Stimulated activated CD8-positive, alpha-beta memory T cell treated with anti-CD3 and anti-CD28 coated beads, Interleukin-7, amount 100 ng/mL, for 48 hours (primary cell): ENCODE data around the gene NEK3.
A peak's percentile ranks its signal among the peaks of the same experiment; 100 is the strongest.
"Not testable (repeated sequence)": the region's sequence is repeated elsewhere in the genome, so short reads cannot be mapped to it uniquely, and the experiment has no call there.

Source experiments
- DNase-seq, 2 donors: peaks; one replicate each; pipeline ENCODE4 v3.0.0-alpha.2; 2020; ENCODE audit warnings: low read depth in 1 of 2; ENCODE audit errors: extremely low read depth in 1 of 2

Gene NEK3

DNA sequence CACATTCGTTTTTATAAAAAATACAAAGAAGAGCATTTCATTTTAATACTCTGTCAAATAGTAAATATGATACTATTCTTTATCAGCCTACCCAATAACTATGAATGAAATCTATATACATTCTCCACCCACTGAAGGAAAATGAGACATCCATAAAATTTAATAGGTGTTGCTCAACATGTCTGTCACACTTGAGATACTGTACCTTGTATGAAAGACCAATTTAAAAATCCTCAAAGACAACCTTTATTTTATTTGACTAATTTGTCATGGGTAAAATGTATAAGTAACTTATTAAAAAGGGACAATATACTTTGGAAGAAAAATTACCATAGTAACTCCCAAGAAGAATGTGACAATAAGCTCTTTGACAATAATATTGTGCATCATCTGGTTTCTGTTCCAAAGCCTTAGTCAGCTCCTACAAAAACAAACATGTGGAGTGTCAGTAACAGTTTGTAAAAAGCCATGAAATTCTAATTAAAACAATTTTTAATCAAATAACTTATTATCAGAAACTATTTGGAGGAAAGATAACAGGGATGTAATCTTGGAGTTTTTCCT, 11.5 kb upstream of the NEK3 start:
- not testable (repeated sequence) for DNase-seq

DNA sequence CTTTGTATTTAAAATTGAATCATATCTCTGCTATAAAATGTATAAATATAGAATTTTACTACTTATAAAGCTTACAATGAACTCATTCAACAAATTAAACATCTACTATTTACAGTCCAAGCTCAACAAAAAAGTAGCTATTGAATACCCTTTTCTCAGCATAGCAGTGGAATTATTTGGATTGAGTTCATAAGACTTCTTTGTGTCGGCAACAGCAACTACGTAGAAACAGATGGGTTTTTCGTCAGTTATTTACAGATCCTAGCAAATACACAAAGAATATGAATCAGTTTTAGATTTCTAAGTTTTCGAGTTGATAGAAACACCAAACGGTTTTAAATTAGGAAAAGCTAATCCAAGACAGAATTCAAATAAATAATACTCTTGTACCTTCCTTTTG, 10.4 kb upstream of the NEK3 start:
- no peak for DNase-seq

DNA sequence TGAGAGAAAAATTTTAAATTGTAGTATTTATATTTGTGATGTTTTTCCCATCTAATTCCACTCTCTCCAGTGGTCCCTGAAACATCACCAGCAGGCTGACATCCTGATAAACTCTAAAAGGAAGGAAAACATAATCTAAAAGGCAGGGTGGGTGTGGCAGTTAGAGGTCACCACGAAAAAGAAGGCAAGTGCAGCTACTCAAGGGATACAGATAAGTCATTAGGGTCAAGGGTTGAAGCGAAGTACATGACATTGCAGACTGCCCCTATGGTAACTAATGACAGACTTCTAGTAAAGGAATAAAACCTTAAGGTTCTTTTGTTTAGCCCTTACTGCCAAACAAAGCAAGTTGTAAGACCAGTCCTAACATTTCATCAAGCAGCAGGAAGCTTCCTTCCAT, 6.0 kb upstream of the NEK3 start:
- no peak for DNase-seq

DNA sequence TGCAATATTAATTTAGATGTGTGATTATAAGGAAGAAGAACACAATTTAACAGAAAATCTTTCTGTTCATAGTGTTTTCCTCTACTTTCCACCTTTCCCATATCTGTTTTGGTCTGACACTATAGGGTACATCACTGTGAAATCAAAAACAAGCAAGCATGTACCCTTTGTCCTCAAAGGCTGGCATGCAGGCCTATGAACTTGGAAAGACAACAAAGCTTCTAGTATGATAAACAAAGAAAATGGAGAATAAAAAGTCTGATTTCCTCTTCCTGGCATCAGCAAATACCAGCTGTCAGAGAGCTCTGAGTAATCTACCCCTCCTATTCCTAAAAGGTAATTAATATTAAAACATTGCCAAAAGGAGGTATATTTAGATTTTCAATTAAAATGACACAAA, 5.6 kb upstream of the NEK3 start:
- no peak for DNase-seq

DNA sequence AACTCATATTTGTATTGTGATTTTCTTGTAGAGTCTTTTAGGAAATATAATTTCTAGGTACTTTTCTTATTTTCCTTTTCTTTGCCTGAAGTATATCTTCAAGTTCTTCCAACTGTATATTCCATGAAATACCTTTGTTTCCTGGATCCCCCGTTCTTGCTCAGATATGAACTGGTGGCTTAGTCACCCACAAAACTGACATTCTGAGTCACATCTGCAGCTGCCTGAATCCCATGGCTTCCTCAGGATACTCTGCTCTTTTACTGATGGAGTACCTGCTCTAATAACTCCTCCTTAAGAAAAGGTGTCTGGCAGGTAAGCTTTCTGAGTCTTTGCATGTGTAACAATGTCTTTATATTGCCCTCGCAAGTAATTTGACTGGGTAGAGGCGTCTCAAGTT, 4.5 kb upstream of the NEK3 start:
- DNase-seq: not testable (repeated sequence)

DNA sequence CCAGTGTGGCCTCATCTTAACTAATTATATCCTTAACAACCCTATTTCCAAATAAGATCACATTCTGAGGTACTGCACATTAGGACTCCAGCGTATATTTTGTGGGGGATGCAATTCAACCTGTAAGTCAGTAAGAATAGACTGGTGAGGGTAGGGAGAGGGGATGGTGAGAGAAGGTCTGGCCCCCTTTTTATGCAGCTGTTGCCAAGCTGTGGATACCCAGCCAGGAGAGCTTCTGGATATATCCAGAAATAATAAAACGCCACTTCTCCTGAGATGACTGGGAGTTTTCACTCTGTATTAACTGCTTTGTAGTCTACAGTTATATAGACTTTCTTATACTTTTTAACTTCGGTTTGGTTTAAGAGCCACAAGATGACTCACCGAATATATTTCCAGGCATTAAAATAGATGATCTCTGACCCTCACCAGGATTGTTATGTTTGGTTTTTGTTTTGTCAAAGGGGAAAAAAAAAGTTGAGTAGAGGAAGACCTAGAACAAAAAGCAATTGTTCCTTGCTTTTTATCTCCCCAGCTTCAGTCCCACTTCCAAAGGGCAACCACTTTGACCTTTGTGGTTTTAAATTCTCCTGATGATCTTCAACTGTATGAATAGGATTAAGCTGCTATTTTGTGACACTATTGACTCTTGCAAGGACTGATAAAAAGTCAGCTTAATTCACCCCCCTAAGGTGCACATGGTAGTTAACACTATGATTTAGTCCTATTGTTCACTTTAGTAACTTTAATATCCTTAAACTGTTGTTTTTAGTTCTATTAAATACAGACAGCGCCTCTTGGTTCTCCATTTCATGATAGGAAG, 3.1 kb upstream of the NEK3 start:
- DNase-seq: no peak

DNA sequence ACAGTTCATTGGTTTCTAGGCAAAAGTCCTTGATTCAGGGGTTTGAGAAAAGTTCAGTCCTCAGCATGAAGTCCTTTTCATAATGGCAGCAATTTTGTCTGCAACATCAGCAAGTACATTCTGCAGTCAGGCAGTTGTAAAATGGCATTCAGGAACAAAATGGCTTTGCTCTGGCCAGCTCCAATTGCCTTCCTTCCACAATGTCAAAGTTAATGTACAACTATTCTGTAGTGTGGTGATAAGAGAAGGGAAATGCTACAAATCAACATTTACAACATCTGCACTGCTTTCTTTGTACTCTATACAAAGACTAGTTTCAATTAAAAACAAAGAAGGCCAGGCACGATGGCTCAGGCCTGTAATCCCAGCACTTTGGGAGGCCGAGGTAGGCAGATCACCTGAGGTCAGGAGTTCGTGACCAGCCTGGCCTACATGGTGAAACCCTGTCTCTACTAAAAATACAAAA, 1.8 kb upstream of the NEK3 start:
- no peak for DNase-seq

DNA sequence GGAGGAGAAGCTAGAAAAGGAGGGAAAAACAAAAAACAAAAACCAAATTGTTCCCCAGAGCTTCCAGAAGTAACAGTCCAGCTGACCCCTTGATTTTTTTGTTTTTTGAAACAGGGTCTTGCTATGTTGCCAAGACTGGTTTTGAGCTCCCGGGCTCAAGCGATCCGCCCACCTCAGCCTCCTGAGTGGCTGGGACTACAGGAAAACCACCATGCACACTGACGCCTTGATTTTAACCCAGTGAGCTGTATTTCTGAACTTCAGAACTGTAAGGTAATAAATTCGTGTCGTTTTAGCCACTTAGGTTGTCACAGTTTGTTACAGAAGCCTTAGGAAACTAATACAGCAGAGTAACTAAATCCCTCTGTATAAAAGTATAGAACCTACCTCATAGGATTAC, 1.1 kb upstream of the NEK3 start:
- DNase-seq: no peak

DNA sequence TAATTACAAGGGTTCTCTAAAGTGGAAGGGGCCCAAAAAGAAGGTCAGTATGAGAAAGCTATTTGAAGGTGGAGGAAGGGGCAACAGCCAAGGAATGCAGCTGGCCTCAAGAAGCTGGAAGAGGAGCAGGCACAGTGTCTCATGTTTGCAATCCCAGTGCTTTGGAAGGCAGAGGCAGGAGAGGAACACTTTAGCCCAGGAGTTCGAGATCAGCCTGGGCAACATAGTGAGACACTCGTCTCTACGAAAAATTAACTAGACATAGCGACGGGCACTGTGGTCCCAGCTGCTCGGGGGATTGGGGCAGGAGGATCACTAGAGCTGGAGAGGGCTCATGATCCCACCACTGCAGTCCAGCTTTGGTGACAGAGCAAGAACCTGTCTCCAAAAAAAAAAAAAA, 656 bp upstream of the NEK3 start:
- DNase-seq: no peak

DNA sequence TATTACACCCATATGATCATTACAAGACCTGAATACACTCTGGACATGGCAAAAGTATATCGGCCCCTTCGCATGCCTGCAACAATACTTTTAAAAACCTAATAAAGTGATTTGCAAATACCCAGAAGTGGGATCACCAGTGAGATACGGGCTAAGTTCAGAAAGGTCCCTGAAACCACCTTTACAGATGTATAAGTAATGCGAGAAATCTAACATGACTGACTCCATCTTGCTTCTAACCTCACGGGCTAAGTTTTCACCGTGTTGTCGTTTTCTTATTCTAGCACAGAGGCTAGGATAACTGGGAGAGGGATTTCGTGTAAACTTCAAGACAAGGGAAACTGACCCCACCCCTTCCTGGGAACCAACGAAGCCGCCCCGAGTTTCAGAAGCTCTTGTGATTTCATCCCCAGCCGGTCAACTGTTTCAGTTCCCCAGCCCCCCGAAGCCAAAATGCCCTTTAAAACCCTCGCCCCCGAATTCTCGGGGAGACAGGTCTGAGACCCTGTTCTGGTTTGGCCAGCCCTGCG, 703 bp downstream of the NEK3 start:
- DNase-seq: peak in 1 of 2 donors; percentile 1

DNA sequence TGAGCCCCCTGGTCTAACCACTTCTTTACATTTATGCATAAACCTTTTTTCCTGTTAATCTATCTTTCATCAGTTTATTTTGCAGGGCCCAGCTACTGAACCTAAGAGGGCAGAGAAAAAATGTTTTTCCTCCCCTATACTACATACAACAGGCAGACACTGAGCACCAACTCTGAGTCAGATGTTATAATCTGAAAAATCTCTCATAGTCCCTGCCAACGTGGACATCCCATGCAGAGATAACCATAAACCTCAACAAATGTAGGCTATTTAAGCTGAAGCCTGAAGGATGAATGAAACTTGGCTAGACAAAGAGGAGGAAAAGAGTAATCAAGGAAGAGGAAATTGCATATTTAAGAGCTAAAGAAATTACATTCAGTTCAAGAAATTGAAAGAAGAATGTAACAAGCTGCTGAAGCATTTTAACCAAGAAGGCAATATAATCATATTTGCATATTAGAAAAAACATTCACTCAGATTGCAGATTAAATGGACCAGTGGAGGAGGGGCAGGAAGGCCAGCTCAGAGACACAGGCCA, 2.6 kb downstream of the NEK3 start:
- no peak for DNase-seq

DNA sequence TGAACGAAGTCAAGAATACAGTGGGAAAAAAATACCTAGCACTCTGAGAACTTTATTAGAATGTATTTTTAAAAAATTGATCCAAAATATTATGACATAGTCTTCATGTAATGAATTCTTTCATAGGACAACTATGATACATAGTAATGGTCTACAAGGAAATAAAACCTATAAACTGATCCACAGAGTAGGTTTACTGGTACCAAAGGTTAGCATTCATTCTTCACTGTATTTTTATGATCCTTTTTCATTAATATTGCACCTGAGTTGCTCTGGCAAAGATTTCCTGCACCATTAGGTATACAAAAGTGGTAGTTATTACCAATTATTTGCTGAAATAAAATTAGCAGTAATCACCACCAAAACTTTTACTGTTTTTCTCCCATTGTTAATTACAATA, 4.2 kb downstream of the NEK3 start:
- DNase-seq: no peak

DNA sequence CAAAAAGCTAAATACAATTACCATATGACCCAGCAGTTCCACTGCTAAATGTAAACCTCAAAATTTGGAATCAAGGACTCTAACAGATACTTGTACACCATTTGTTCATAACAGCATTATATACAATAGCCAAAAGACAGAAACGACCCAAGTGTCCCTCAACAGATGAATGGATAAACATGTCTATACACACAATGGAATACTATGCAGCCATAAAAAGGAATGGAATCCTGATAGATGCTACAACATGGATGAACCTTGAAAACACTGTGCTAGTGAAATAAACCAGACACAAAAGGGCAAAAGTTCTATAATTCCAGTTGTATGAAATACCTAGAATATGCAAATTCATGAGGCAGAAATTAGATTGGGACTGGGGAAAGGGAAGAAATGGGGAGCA, 12.2 kb downstream of the NEK3 start:
- no peak for DNase-seq

DNA sequence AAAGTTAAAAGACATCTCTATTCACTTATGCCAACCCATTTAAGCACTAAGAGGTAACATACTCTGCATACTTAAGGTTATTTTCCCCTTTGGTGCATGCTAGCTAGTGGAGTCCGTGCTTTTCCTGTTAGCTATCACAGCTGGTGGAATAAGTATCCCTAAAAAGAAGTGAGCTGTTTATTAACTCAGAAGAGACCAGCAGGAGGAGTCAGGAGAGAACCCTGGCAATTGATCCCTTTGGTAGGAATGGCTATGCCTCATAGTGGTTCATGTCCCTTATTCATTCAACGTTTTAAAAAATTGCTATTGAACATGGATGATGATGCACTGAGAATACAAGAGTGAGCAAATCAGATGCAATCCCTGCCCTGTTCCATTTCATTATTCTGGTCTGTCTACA, 18.1 kb downstream of the NEK3 start:
- no peak for DNase-seq

DNA sequence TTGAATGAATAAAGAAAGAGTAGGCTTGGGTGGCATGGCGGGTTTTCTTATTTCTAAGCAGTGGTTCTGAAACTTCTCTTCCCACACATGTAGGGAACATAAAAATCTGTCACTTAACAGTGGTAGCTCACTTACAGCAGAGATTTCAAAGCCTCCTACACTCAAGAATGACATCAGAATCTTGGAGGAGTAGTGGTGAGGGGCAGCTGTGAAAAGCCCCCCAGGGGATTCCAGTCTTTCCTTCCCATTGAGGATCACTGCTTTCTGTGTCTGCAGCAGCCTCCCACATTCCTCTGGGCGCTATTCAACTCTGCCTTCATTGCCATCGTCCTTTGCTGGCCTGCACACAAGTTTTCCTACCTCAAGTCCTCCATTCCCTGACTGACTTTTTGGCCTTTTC, 21.9 kb downstream of the NEK3 start:
- no peak for DNase-seq

DNA sequence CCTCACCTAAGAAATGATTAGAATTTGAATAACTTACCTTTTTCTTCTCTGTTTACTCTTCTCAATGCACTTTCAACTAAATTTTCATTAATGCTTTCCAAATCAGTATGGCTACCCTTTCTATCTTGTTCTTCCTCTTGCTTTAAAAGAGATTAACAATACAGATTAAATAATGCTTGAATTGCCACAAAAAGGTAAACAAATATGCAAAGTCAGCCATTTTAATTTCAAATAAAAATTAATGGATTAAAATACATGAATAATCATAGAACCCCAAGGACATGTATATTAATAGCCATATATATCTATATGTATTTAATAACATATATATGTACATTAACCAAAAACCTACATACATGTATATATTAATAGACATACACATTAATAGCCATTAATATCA, 22.6 kb downstream of the NEK3 start:
- DNase-seq: no peak

DNA sequence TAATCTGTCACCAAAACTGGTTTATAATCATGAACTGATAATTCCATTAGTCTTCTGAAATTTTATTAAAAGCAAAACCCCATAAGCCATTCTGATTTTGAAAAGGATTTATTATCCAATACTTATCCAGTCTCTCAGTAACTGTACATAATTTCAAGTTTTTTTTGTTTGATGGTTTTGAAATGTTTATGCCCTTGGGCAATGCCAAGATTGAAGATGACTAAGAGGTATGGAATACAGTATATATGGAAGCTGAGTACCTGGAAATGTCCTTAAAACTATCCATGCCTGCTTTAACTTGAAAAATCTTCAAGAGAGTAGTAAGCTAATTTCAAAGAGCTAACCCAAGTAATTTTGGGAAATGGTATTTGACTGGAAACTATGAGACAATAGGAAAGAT, 28.8 kb downstream of the NEK3 start:
- DNase-seq: no peak

DNA sequence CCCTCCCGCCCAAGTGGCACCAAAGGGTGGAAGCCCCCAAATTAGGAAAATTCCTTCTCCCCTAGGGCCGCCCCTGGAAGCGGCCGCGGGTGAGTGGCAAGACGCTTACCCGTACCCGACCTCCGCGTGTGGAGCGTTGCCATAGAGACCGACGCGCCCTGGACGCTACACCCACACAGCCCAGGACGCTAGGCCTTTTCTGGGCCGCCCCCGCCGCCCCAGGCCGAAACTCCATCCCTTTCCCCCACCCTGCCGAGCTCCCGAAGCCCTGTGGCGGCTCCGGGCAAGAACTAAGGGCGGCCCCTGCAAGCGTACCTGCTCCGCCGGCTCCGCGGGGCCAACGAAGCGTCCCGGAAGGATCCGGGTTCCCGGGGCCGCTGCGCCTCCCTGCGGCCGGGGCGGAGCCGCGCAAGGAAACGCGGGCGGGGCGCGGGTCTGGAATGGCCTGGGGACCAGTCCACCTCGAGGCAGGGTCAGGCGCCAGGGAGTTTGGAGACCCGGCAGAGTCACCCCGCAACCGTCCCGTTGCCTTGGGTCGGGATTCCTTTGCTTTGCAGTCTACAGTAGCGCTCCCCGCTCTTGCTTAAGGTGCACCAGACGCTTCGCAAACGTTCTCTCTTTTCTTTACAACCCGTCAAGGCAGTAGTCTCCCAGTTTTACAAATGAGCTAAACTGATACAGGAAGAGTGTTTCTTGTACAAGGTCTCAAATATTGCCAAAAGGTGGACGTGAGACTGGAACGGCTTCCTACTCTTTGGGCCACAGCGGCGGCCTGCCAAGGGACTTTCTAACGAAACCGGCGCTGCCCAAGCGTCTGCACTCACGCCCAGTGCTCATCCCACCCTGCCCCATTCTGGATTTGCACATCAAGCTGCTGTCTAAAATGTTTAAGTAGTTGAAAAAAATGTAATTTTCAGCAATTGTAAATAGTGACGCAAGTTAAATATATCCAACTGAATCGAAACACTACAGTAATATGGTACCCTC, 30.4 kb downstream of the NEK3 start, which contains the start of gene NEK5:
NEK5 (minus strand) TSS at position 360 of the 987 bp plus-strand sequence. CDS start 1,591 bp downstream, outside the sequence.
- DNase-seq: peak; percentile 8 to 26

DNA sequence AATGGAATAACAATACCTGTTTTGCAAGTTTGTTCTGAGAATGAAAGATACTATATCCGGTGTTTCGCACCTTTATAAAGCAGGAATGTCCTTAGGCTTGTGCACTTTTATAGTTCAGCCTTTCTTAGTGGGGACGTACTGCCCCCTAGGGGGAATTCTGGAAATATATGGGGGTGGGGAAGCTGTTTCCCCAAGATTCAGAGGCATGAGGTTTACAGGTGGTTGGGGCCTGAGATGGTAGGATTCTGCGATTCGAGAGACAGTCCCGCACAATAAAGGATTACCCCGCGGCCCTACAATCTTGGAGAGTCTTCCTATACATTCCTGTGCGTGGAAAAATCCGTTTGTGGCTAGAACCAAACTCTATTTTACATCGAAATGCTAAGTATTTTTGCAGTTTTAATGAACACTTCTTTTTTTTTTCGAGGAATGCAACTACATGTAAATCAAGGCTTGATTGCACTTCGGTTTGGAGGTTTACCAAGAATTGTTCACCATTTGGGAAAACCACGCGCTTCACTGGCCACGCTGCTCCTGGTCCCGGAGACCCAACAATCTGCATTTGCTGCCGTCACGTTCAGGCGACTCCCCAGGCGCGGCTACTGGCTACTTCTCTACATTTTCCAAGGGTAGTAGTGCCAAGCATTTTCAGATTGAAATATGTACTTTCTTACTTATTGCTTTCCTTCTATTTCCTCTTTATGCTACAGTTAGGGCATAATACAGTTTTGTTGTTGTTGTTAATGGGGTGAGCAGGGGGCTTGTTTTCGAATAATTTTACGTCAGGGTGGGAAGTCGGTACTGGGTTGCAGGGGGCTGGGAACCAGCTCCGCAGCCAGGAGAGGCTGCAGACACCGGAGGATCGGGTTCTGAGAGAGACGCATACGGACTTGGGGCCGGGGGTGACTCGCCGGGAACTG, 31.4 kb downstream of the NEK3 start:
- no peak for DNase-seq

DNA sequence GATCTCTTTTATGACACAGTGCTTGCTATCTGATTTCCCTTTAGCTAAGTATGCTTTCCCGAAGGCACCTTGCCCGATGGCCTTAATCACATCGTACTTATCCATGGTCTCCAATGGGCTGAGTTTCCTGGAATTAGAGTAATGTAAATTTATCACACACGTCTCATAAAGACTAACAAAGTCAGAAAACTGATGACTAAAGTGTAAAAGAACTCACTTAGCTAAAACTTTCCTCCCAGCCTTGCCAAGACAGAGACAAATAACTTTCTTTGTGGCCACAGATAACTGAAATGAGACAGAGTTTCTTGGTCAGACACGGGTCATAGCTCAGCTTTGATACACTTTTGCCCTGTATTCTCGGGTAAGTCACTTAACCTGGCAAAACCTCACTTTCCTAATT, 32.0 kb downstream of the NEK3 start:
- DNase-seq: no peak
